SK-N-SH treated with all-trans-retinoic acid at 6 μM for 48 hours (cell line): ENCODE results near the gene IHH.

ENCODE experiments used
- ATAC-seq: fragments of 200-7000 bp; cut with Tn5 transposase; 3 replicates; pipeline ENCODE4 v1.9.1; 2020; ENCODE audit warnings: mild to moderate bottlenecking, moderate library complexity
- BACH2 ChIP-seq: fragments of 250-450 bp; sonication (Bioruptor Pico); IDR thresholded peaks from 2 replicates; pipeline ENCODE4 v1.9.0; 2021; ENCODE audit warnings: mild to moderate bottlenecking, borderline replicate concordance
- CREB5 ChIP-seq: fragments of 250-450 bp; sonication (Bioruptor Pico); IDR thresholded peaks from 2 replicates; pipeline ENCODE4 v1.5.1; 2020; ENCODE audit warnings: low read depth, mild to moderate bottlenecking, moderate library complexity
- CSDC2 ChIP-seq: fragments of 250-450 bp; sonication (Bioruptor Pico); IDR thresholded peaks from 2 replicates; pipeline ENCODE4 v1.5.0; 2020; ENCODE audit warnings: mild to moderate bottlenecking, moderate library complexity
- CSRNP3 ChIP-seq: fragments of 250-450 bp; sonication (Bioruptor Pico); IDR thresholded peaks from 2 replicates; pipeline ENCODE4 v1.5.1; 2021; ENCODE audit warnings: mild to moderate bottlenecking, moderate library complexity
- ESRRG ChIP-seq: fragments of 250-450 bp; sonication (Bioruptor Pico); IDR thresholded peaks from 2 replicates; pipeline ENCODE4 v1.6.1; 2021; ENCODE audit warnings: mild to moderate bottlenecking
- GLIS3 ChIP-seq: fragments of 250-450 bp; sonication (Bioruptor Pico); IDR thresholded peaks from 2 replicates; pipeline ENCODE4 v1.5.0; 2020; ENCODE audit warnings: mild to moderate bottlenecking, moderate library complexity
- OSR1 ChIP-seq: fragments of 250-450 bp; sonication (Bioruptor Pico); IDR thresholded peaks from 2 replicates; pipeline ENCODE4 v1.8.0; 2022; ENCODE audit warnings: moderate library complexity, mild to moderate bottlenecking, inconsistent platforms
- POU6F1 ChIP-seq: fragments of 250-450 bp; sonication (Bioruptor Pico); IDR thresholded peaks from 2 replicates; pipeline ENCODE4 v1.8.0; 2021; ENCODE audit warnings: low read depth, mild to moderate bottlenecking, moderate library complexity, borderline replicate concordance
- PPARA ChIP-seq: fragments of 250-450 bp; sonication (Bioruptor Pico); IDR thresholded peaks from 2 replicates; pipeline ENCODE4 v1.5.0; 2020; ENCODE audit warnings: mild to moderate bottlenecking, borderline replicate concordance
- RARB ChIP-seq: fragments of 250-450 bp; sonication (Bioruptor Pico); IDR thresholded peaks from 2 replicates; pipeline ENCODE4 v1.8.0; 2021; ENCODE audit warnings: mild to moderate bottlenecking, moderate library complexity
- SNAI2 ChIP-seq: fragments of 250-450 bp; sonication (Bioruptor Pico); IDR thresholded peaks from 2 replicates; pipeline ENCODE4 v1.5.0; 2020; ENCODE audit warnings: mild to moderate bottlenecking, moderate library complexity
- TCF4 ChIP-seq: fragments of 250-450 bp; sonication (Bioruptor Pico); IDR thresholded peaks from 2 replicates; pipeline ENCODE4 v1.8.0; 2021; ENCODE audit warnings: mild to moderate bottlenecking, moderate library complexity, borderline replicate concordance
- TOX ChIP-seq: fragments of 250-450 bp; sonication (Bioruptor Pico); IDR thresholded peaks from 2 replicates; pipeline ENCODE4 v1.8.0; 2021; ENCODE audit warnings: mild to moderate bottlenecking, moderate library complexity, borderline replicate concordance
- TSHZ2 ChIP-seq: fragments of 250-450 bp; sonication (Bioruptor Pico); IDR thresholded peaks from 2 replicates; pipeline ENCODE4 v1.5.0; 2020; ENCODE audit warnings: mild to moderate bottlenecking, moderate library complexity
- ZC3H10 ChIP-seq: fragments of 250-450 bp; sonication (Bioruptor Pico); IDR thresholded peaks from 2 replicates; pipeline ENCODE4 v1.5.1; 2021; ENCODE audit warnings: mild to moderate bottlenecking, moderate library complexity
- ZFP3 ChIP-seq: fragments of 250-450 bp; sonication (Bioruptor Pico); IDR thresholded peaks from 2 replicates; pipeline ENCODE4 v1.5.0; 2020; ENCODE audit warnings: mild to moderate bottlenecking, moderate library complexity
- ZFP30 ChIP-seq: fragments of 450-650 bp; formaldehyde crosslinking; IDR thresholded peaks from 2 replicates; pipeline ENCODE4 v1.5.0; 2022; ENCODE audit warnings: mild to moderate bottlenecking, moderate library complexity
- ZNF565 ChIP-seq: fragments of 450-650 bp; formaldehyde crosslinking; conservative IDR thresholded peaks from 2 replicates; pipeline ENCODE4 v1.5.0; 2020; ENCODE audit warnings: low read depth, mild to moderate bottlenecking, moderate library complexity
- ZNF70 ChIP-seq: fragments of 450-650 bp; formaldehyde crosslinking; IDR thresholded peaks from 2 replicates; pipeline ENCODE4 v1.5.0; 2020; ENCODE audit warnings: mild to moderate bottlenecking, moderate library complexity
- ZNF8 ChIP-seq: fragments of 450-650 bp; formaldehyde crosslinking; IDR thresholded peaks from 2 replicates; pipeline ENCODE4 v1.5.0; 2020; ENCODE audit warnings: mild to moderate bottlenecking, moderate library complexity

The IHH gene

GRCh38 chr2:219049282-219049681 is 11.4 kb downstream of the IHH start:
- ATAC-seq = no peak
- no peak for TF ChIP-seq OSR1
- TF ChIP-seq ZC3H10 (CRISPR knock-in tag) = no peak
- no peak for TF ChIP-seq ZFP30 (CRISPR knock-in tag)
- TF ChIP-seq, all 23 proteins: peak for 0

- ATAC-seq = peak; percentile 72
- TF ChIP-seq TOX (CRISPR knock-in tag) (no peak), CSDC2 (CRISPR knock-in tag) (0 out of 2 replicates have a peak, but pooled peaks have one; percentile 37)
Observed at GRCh38 chr2:219045937-219046550, 14.7 kb downstream of the IHH start.

GRCh38 chr2:219042750-219043149 is 18.0 kb downstream of the IHH start:
- TF ChIP-seq TCF4 (CRISPR knock-in tag) (no peak), ZFP30 (CRISPR knock-in tag) (no peak), ZFP3 (CRISPR knock-in tag) (no peak), BACH2 (no peak), ZC3H10 (CRISPR knock-in tag) (no peak), POU6F1 (CRISPR knock-in tag) (no peak), CSRNP3 (CRISPR knock-in tag) (no peak), TSHZ2 (CRISPR knock-in tag) (no peak), ESRRG (CRISPR knock-in tag) (no peak), RARB (CRISPR knock-in tag) (no peak), CSDC2 (CRISPR knock-in tag) (no peak), ZNF8 (CRISPR knock-in tag) (no peak), ZNF565 (CRISPR knock-in tag) (no peak), CREB5 (CRISPR knock-in tag) (no peak), OSR1 (no peak), ZNF70 (CRISPR knock-in tag) (no peak), SNAI2 (no peak)
- TF ChIP-seq, all 23 proteins: peak for 0

GRCh38 chr2:219042157-219042556 is 18.6 kb downstream of the IHH start:
- ATAC-seq = no peak
- no peak for TF ChIP-seq PPARA
- TF ChIP-seq GLIS3 (CRISPR knock-in tag) = no peak

More at GRCh38 chr2:219042750-219043149, 18.0 kb downstream of the IHH start:
- no peak for ATAC-seq

GRCh38 chr2:219041252-219041651 is 19.5 kb downstream of the IHH start, which contains the start of gene CFAP65:
TSS of gene CFAP65 (minus strand) at chr2:219041516. CDS start at chr2:219039048, 2,468 bp downstream.
- TF ChIP-seq TSHZ2 (CRISPR knock-in tag) (no peak), ZNF565 (CRISPR knock-in tag) (no peak)
- ATAC-seq = peak; percentile 96
